GM21786 (cell line): ENCODE results near the gene DACH1.

Experiments used
- ATAC-seq: cut with Tn5 transposase; IDR thresholded peaks from one replicate; pipeline ENCODE4 v1.9.1; 2021; ENCODE audit not compliant: unreplicated experiment

DACH1 gene

DNA sequence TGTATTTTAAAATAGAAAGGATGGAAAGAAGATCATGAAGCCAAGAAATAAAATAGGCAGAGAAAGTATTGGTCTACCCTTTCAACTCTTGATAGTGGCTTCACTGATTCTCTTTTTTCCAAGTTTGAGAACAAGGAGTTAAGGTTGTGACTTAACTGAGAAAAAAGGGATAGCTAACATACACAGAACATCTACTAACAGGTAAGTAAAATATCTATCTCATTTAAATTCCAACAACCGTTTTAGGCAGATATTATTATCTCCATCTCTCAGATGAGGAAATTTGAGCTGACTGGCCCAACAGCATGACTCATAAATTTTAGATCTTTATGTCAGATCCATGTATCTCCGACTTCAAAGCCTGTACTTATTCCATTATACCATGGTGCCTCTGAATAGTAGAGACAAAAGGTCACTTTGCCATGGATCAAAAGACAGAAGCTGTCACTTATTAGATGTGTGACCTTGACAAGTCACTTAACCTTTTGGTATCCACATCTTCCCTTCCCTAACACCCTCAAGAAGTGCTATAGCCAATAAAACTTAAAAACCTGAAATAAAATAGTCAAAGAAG, 152.1 kb downstream of the DACH1 start:
- ATAC-seq, result no peak

DNA sequence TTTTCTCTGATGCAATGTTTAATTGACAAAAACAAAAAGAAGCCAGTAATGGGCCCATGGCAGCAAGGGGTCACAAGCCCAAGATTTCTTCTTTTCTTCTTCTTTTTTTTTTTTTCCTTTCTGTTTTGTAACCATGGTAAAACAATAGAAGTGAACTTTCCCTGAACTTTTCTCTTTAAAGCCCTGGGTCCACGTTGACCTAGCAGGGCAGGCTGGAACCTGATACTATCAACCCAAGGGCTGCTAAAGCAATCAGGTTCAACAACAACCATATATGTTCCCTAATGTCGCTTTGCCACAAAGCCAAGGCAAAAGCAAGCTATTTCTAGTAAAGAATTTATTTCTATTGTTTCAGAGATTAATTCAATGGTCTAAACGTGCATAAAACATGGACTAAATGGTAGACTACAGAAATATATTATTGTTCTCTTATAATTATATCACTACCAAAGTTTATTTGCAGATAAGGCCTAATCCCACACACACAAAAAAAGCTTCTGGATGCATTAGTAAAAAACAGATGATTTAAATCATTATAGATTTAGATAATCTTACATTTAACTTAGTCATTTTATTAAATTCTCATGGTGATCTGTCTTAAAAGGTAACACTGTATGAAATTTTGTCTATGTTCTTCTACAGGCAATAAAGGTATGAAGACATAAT, 153.9 kb downstream of the DACH1 start:
- no peak for ATAC-seq

DNA sequence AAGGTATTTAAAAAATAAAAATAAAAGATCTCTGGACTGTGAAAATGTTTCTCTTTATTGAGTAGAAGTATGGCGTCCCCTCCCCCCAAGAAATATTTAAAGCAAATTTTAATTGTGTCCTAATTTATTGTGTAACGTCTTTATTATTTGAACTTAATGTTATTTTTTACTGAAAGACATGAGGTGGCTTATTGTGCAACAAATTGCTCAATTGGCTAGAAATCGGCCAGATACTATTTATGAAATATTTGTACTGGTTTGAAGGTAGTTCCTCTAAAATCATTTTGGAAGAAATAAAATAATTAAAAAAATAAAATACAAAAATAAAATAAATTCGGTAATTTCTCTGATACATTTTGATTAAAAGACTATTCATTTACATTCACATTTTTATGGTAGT, 162.3 kb downstream of the DACH1 start:
- ATAC-seq, result no peak

GRCh38 chr13:71703138-71703537, 163.9 kb downstream of the DACH1 start:
- ATAC-seq, result no peak

GRCh38 chr13:71702253-71702652, 164.8 kb downstream of the DACH1 start:
- ATAC-seq, result no peak

DNA sequence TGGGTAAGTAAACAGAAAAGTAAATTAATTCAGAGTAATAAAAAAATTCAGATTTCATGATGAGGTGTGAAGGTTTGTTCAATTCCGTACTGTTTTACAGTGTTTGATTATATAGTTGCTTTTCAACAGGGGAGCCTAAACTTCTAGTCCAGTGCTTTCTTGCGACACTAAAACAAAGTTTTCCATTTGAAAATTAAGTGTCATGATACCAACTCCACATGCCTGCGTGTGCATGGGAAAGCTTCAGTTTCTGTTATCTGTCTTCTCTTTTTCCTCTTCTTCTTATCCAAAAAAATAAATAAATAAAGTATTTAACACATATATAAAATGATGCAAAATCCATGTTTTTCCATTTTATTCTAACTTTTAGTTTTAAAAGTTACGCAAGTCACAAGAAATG, 165.3 kb downstream of the DACH1 start:
- no peak for ATAC-seq

DNA sequence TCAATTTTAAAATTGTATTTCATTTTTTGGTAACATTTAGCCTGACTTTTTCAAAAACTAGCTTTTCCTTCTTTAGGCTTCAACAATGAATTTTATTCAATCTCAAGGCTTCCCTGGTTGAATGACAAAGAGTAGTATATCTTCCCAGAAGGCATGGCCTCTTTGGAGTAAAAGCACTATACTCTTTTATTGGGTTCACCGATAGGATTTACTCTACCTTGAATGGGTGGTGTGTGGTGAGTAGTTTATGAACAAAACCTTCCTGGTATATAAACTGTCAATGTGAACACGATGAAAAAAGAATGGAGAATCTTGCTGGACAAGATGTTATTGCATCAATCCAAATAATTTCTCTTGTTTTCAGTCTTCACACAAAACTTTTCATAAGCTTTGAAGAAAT, 167.7 kb downstream of the DACH1 start:
- ATAC-seq, result no peak

- ATAC-seq, result no peak
These were observed 171.3 kb downstream of the DACH1 start for GRCh38 chr13:71695662-71696061.

- ATAC-seq, result no peak
These were observed 181.9 kb downstream of the DACH1 start for GRCh38 chr13:71685072-71685471.

DNA sequence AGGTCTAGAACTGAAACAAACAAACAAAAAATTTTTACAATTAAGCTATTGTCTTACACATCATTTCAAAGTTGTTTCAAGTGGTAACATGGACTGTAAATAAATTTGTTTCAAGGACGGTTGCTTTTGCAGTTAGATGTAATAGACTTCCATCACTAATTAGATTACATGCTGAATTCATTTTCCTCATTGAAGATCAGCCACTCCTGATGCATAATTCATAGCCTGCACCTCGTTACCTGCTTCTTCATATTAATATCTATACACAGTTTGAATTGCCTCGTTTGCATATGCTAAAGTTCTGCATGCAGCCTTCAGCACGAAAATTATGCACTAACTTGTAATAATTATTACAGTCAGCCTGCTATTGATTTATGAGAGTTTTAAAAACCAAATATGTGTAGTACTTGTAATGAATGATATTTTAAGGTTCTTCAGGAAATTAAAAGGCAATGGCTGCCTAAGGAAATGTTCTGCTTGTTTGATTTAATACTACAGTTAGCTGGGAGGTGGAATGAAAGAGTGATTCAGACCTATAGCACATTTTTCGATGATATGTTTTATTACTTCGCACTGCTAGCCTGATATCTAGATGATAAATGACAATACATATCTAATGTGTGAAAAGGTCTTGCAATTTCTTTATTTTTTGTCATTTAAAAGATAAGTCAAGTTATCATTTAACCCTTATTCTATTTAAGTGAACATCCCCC, 184.9 kb downstream of the DACH1 start:
- no peak for ATAC-seq

- no peak for ATAC-seq
These were observed 189.9 kb downstream of the DACH1 start for GRCh38 chr13:71677124-71677523.

GRCh38 chr13:71672512-71672911, 194.5 kb downstream of the DACH1 start:
- ATAC-seq, result no peak

- ATAC-seq, result no peak
These were observed 203.6 kb downstream of the DACH1 start for GRCh38 chr13:71663431-71663830.

GRCh38 chr13:71661921-71662320, 205.1 kb downstream of the DACH1 start:
- no peak for ATAC-seq

DNA sequence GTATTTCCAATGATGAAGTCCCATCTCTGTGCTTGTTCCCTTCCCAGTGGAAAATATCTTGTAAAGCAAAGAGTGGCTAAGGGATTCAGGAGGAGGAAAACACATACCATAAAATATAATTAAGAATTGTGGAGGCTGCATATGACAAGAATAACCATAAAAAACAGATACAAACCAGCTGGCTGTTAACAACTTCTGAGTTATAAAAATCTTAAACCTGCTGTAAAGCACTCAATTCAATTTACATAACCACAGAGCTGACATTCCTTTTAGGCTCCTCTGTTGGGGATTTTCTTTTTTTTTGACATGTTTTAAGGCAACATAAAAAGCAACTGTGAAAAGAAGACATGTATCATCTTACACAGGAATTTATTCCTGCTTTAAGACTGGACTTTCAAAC, 207.6 kb downstream of the DACH1 start:
- ATAC-seq, result no peak

DNA sequence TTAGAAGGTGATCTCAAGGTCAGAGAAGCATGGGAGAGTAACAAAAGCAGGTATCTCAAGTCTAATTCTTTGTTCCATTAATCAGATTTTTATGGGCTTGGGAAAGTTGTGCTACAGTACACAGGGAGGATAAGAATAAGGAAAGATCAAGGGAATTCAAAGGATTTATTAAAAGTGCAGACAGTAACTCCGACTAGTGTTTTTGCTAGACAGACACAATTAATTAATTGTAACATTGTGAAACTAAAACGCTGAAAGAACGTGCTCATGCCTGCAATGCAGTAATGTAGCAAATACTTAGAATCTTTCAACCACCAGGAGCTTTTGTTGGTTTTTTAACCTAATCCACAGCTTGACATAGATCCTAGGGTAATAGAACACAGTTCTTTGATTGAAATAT, 221.5 kb downstream of the DACH1 start:
- no peak for ATAC-seq

- no peak for ATAC-seq
These were observed 222.4 kb downstream of the DACH1 start for GRCh38 chr13:71644579-71644978.

DNA sequence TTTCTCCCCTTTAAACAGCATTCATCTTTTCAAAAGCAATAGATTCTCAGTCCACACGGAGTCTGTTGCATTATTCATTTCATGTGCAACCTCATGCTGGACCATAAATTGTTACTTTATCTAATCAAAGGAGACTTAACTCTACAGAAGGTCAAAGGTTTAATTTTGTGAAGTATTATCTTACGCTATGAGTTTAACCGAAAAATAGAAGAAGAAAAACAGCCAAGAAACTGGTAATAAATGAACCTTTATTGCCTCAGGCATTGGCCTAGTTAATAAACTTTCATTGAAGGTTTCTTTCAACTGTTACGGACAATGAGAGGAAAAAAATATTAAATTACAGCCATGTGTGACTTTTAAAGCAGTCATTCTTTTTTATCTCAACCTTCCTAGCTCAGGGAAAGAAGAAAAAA, 223.6 kb downstream of the DACH1 start:
- no peak for ATAC-seq

DNA sequence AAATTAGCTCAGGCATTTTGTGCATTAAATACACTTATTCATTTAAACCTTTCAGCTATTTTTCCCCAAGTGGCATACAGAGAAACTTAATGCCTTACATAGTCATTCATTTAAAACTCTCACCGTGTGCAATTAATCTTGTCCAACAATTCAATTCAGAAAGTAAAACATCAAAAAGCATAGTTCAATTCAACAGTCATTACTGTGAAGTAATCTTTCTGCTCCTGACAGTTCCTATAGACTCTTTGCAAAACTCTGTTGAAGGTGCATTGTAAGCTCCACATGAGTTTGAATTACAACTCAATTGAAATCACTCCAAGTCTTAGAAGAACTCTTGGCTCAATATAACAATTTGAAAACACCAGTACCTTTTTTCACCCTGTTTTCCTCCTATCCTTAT, 228.3 kb downstream of the DACH1 start:
- no peak for ATAC-seq

DNA sequence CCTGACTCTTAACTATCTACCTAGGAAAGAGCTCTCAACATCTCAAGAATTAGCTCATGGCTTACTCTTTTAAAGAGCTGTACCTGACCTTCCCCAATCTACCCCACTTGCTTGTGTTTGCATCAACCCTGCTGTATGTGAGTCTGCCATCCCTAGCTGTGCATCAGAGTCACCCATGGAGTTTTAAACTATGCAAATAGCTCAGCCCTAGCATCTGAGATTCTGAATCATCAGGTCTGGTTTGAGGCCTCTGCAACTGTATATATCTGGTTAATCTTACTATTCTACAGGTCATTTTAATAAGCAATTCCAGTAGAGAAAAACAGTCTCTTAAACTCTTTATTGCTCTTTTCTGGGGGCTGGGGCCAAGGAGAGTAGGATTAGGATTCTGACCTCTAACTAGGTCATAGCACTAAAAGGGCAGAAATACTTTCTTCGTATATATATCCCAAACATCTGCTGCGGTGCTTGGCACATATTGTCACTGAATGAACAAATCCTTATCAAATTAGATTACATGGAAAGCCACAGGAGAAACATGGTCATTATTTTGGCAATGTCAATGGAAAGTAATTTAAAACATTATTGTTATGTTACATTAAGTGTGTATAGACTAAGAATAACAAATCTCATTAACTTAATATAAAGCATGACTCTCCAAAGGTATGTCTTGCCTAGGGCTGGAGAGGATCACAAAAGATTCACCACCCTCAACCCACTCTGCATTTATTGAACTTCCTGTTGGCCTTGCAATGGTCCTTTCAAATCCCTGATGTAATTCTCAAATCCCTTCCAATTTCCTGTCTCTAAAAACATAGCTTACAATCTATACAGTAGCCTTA, 232.2 kb downstream of the DACH1 start:
- ATAC-seq, result no peak

- ATAC-seq, result no peak
These were observed 232.8 kb downstream of the DACH1 start for GRCh38 chr13:71634182-71634581.

GRCh38 chr13:71632721-71633120, 234.3 kb downstream of the DACH1 start:
- no peak for ATAC-seq
